Mononuclear cell (primary cell): ENCODE results near the gene FLNB. TPM values are rescaled to one million over a fixed set of nuclear protein-coding genes. Genes with fewer than 3 reads are reported as not detected.

Experiments
- H3K27me3 ChIP-seq: 2 replicates; pipeline ENCODE4 v1.6.0; 2011; ENCODE audit warnings: low read length, control low read depth; ENCODE audit not compliant: insufficient read depth
- H3K4me1 ChIP-seq: 2 replicates; pipeline ENCODE4 v1.5.1; 2011; ENCODE audit warnings: mild to moderate bottlenecking, low read length, control low read depth; ENCODE audit not compliant: insufficient read depth
- H3K4me3 ChIP-seq: 2 replicates; pipeline ENCODE4 v1.5.1; 2011; ENCODE audit warnings: mild to moderate bottlenecking, low read length, moderate library complexity
- H3K9me3 ChIP-seq: 2 replicates; pipeline ENCODE4 v1.5.1; 2011; ENCODE audit warnings: low read depth, mild to moderate bottlenecking, control low read depth, low read length
- total RNA-seq: library from RNA; depleted of rRNA; stranded (reverse); fragments of >200 nt; gene quantifications from one replicate; pipeline ENCODE4 v1.2.3, GENCODE V29; 2012

The FLNB gene
- total RNA-seq, 1 donor, result 29.1 TPM

- peaks cover 5% of the 10 kb centered on the region for H3K4me1 ChIP-seq
- H3K9me3 ChIP-seq, result no peaks in the 10 kb centered on the region
- no peak overlapping the region for H3K4me3 ChIP-seq
- H3K27me3 ChIP-seq, result no peaks in the 10 kb centered on the region
These were observed 153.5 kb downstream of the FLNB start for GRCh38 chr3:58161435-58162398.

- Histone ChIP-seq H3K9me3 (no peaks in the 10 kb centered on the region), H3K27me3 (no peaks in the 10 kb centered on the region), H3K4me3 (no peak overlapping the region), H3K4me1 (peaks cover 5% of the 10 kb centered on the region)
These were observed 155.0 kb downstream of the FLNB start for GRCh38 chr3:58163234-58163633.

GRCh38 chr3:58164199-58164879 lies 156.1 kb downstream of the FLNB start:
- no peaks in the 10 kb centered on the region for H3K27me3 ChIP-seq
- H3K4me3 ChIP-seq, result no peak overlapping the region
- no peaks in the 10 kb centered on the region for H3K9me3 ChIP-seq
- peaks cover 5% of the 10 kb centered on the region for H3K4me1 ChIP-seq

GRCh38 chr3:58164906-58165821 lies 156.9 kb downstream of the FLNB start:
- Histone ChIP-seq H3K9me3 (no peaks in the 10 kb centered on the region), H3K4me3 (no peak overlapping the region), H3K27me3 (no peaks in the 10 kb centered on the region), H3K4me1 (peaks cover 5% of the 10 kb centered on the region)

- no peaks in the 10 kb centered on the region for H3K27me3 ChIP-seq
- H3K4me3 ChIP-seq, result no peak overlapping the region
- H3K4me1 ChIP-seq, result no peaks in the 10 kb centered on the region
- no peaks in the 10 kb centered on the region for H3K9me3 ChIP-seq
These were observed 159.5 kb downstream of the FLNB start for GRCh38 chr3:58167431-58168351.

GRCh38 chr3:58168498-58168897 lies 160.3 kb downstream of the FLNB start:
- no peaks in the 10 kb centered on the region for H3K9me3 ChIP-seq
- no peaks in the 10 kb centered on the region for H3K27me3 ChIP-seq
- H3K4me1 ChIP-seq, result no peaks in the 10 kb centered on the region
- no peak overlapping the region for H3K4me3 ChIP-seq

GRCh38 chr3:58169371-58169770 lies 161.1 kb downstream of the FLNB start:
- Histone ChIP-seq H3K4me1 (no peaks in the 10 kb centered on the region), H3K9me3 (no peaks in the 10 kb centered on the region), H3K4me3 (no peak overlapping the region), H3K27me3 (no peaks in the 10 kb centered on the region)

- Histone ChIP-seq H3K27me3 (no peaks in the 10 kb centered on the region), H3K4me1 (peaks cover 3% of the 10 kb centered on the region), H3K4me3 (no peak overlapping the region), H3K9me3 (no peaks in the 10 kb centered on the region)
These were observed 162.2 kb downstream of the FLNB start for GRCh38 chr3:58170376-58170775.

GRCh38 chr3:58171126-58171525 lies 162.9 kb downstream of the FLNB start:
- H3K27me3 ChIP-seq, result no peaks in the 10 kb centered on the region
- peaks cover 7% of the 10 kb centered on the region for H3K4me1 ChIP-seq
- H3K9me3 ChIP-seq, result no peaks in the 10 kb centered on the region
- H3K4me3 ChIP-seq, result no peak overlapping the region

- Histone ChIP-seq H3K27me3 (no peaks in the 10 kb centered on the region), H3K4me3 (no peak overlapping the region), H3K4me1 (peaks cover 18% of the 10 kb centered on the region), H3K9me3 (no peaks in the 10 kb centered on the region)
These were observed 164.9 kb downstream of the FLNB start for GRCh38 chr3:58173029-58173668.

GRCh38 chr3:58173669-58174398 lies 165.6 kb downstream of the FLNB start:
- Histone ChIP-seq H3K27me3 (no peaks in the 10 kb centered on the region), H3K9me3 (no peaks in the 10 kb centered on the region), H3K4me3 (no peak overlapping the region), H3K4me1 (peaks cover 24% of the 10 kb centered on the region)

- Histone ChIP-seq H3K9me3 (no peaks in the 10 kb centered on the region), H3K27me3 (no peaks in the 10 kb centered on the region), H3K4me3 (no peak overlapping the region), H3K4me1 (peaks cover 25% of the 10 kb centered on the region)
These were observed 166.9 kb downstream of the FLNB start for GRCh38 chr3:58175187-58175436.

- H3K9me3 ChIP-seq, result no peaks in the 10 kb centered on the region
- no peak overlapping the region for H3K4me3 ChIP-seq
- peaks cover 25% of the 10 kb centered on the region for H3K4me1 ChIP-seq
- no peaks in the 10 kb centered on the region for H3K27me3 ChIP-seq
These were observed 167.4 kb downstream of the FLNB start for GRCh38 chr3:58175437-58176184.
